ENCODE measurements around the gene EAF2.
A peak's percentile ranks its signal among the peaks of the same experiment; 100 is the strongest.
"Not testable (repeated sequence)": the region's sequence is repeated elsewhere in the genome, so short reads cannot be mapped to it uniquely, and the experiment has no call there.

The EAF2 gene

DNA sequence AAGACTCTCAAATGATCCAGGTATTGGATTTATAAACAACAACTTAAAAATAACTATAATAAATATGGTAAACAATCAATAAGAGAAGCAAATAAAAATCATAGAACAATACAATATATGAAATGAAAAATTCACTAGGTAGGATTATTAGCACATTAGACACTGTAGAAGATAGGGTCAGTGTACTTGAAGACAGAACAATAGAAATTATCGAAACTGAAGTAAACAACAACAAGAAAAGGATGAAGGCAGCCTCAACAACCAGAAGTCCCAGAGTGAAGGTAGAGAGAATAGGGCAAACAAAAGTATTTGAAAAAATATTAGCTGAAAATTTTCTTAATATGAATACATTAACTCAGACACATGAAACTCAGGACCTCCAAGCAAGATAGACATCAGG lies 12.0 kb upstream of the EAF2 start:
- H3K36me3 ChIP-seq (ENCODE audit: control insufficient read depth, insufficient read depth, low read length): peaks cover 6% of the 10 kb centered on the region
- no peak overlapping the region for H3K27ac ChIP-seq (ENCODE audit: low read depth, low read length)
- H3K4me1 ChIP-seq (ENCODE audit: control insufficient read depth, insufficient read depth, low read length): no peaks in the 10 kb centered on the region
- no peaks in the 10 kb centered on the region for H3K27me3 ChIP-seq (ENCODE audit: control insufficient read depth, insufficient read depth, low read length)
- H3K9ac ChIP-seq (ENCODE audit: low read length): no peak overlapping the region
- H3K4me3 ChIP-seq (ENCODE audit: low read length): no peak overlapping the region

DNA sequence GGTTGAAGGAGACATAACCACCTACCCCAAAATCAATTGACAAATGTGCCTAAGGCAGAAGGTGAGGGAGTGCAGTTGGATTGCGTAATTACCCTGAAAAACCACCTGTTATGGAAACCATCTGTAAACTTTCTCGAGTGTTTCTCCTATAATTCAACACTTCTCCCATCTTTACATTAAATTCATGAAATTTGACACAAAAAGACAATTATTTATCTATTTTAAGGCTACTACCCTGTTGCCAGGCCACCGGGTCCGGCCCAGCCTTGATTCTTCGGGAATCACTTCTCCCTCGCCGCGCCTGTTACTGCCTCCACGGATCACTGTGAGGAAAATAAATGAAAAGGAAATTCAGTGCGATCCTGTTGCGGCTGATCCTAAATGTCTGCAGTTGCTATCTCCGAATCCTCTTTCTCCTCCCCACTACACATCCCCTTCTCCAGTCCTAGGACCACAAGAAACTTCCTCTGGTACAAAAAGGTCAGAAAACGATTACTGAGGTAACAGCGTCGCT lies 795 bp upstream of the EAF2 start:
- Histone ChIP-seq H3K27ac (ENCODE audit: low read depth, low read length) (peak overlapping the region; percentile 65), H3K4me3 (ENCODE audit: low read length) (peak overlapping the region; percentile 82)

DNA sequence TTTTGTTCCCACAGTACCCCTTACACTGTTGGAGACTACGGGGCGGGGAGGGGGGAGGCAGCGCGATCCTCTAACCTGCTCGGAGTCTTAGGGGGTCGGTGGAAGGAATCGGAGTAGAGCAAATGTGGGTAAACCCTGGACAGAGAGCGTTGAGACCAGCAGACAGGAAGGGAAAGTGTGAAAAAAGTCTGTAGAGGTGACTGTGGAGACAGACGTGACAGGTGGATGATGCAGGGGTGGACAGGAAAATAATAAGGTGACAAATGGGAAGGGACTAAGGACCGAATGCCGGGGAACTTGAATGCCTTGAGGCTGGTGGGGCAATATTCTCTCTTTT lies 424 bp downstream of the EAF2 start:
- peaks cover 4% of the 10 kb centered on the region for H3K4me1 ChIP-seq (ENCODE audit: control insufficient read depth, insufficient read depth, low read length)
- no peak overlapping the region for H3K27ac ChIP-seq (ENCODE audit: low read depth, low read length)
- no peaks in the 10 kb centered on the region for H3K27me3 ChIP-seq (ENCODE audit: control insufficient read depth, insufficient read depth, low read length)
- peak overlapping the region; percentile 77 for H3K4me3 ChIP-seq (ENCODE audit: low read length)
- peaks cover 3% of the 10 kb centered on the region for H3K36me3 ChIP-seq (ENCODE audit: control insufficient read depth, insufficient read depth, low read length)
- H3K9ac ChIP-seq (ENCODE audit: low read length): peak overlapping the region; percentile 16

More for the DNA sequence above, 795 bp upstream of the EAF2 start:
- Histone ChIP-seq H3K4me1 (ENCODE audit: control insufficient read depth, insufficient read depth, low read length) (peaks cover 4% of the 10 kb centered on the region), H3K9ac (ENCODE audit: low read length) (peak overlapping the region; percentile 79), H3K27me3 (ENCODE audit: control insufficient read depth, insufficient read depth, low read length) (no peaks in the 10 kb centered on the region), H3K36me3 (ENCODE audit: control insufficient read depth, insufficient read depth, low read length) (peaks cover 3% of the 10 kb centered on the region)

DNA sequence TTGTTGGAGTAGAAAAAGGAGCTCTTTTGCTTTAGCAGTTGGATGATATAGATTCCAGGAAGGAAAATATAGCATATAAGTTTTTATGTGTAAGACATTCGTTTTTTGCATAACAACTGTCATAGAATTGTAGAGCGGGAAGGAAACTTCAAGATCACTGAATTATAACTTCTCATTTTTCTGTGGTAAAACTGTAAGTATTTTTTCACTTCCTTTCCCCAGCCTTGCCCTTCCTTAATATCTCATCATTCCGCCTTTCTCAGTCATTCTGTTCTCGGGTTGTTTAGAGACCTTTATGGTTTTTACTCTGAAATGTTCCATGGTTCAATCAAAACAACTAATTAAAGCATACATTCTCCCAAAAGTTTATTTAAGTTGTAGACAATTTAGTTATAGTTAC lies 1.1 kb downstream of the EAF2 start:
- Histone ChIP-seq H3K4me3 (ENCODE audit: low read length) (peak overlapping the region; percentile 77), H3K27ac (ENCODE audit: low read depth, low read length) (no peak overlapping the region)

DNA sequence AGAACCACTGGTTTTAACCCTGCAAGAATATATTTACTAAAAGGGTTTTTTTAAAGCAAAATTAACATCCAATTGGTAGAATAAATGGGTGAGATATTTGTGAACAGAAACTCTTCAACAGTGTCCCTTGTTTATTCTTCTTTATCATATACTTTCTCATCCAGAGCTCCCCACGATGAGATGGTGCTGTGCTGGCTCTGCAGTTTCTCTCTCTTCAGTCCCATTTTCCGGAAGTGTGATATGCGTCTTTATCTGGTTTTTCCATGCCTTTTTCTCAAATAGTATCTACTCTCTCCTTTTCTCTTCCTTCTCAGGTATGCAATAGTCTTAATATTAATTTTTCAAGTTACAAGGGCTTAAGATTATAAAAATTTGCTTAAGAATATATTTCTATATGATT lies 1.5 kb downstream of the EAF2 start:
- Histone ChIP-seq H3K27me3 (ENCODE audit: control insufficient read depth, insufficient read depth, low read length) (no peaks in the 10 kb centered on the region), H3K36me3 (ENCODE audit: control insufficient read depth, insufficient read depth, low read length) (peaks cover 3% of the 10 kb centered on the region), H3K9ac (ENCODE audit: low read length) (no peak overlapping the region), H3K27ac (ENCODE audit: low read depth, low read length) (no peak overlapping the region), H3K4me3 (ENCODE audit: low read length) (no peak overlapping the region), H3K4me1 (ENCODE audit: control insufficient read depth, insufficient read depth, low read length) (peaks cover 4% of the 10 kb centered on the region)

More for the DNA sequence above, 1.1 kb downstream of the EAF2 start:
- Histone ChIP-seq H3K4me1 (ENCODE audit: control insufficient read depth, insufficient read depth, low read length) (peaks cover 4% of the 10 kb centered on the region), H3K9ac (ENCODE audit: low read length) (no peak overlapping the region), H3K36me3 (ENCODE audit: control insufficient read depth, insufficient read depth, low read length) (peaks cover 3% of the 10 kb centered on the region), H3K27me3 (ENCODE audit: control insufficient read depth, insufficient read depth, low read length) (no peaks in the 10 kb centered on the region)

DNA sequence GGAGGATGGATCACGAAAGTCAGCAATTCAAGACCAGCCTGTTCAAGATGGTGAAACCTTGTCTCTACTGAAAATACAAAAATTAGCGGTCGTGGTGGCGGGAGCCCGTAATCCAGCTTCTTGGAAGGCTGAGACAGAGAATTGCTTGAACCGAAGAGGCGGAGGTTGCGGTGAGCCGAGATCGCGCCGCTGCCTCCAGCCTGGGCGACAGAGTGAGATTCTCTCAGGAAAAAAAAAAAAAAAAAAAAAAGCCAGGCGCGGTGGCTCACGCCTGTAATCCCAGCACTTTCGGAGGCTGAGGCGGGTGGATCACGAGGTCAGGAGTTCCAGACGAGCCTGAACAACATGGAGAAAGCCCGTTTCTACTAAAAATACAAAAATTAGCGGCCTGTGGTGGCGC lies 5.0 kb downstream of the EAF2 start:
- H3K27me3 ChIP-seq (ENCODE audit: control insufficient read depth, insufficient read depth, low read length): no peaks in the 10 kb centered on the region
- H3K27ac ChIP-seq (ENCODE audit: low read depth, low read length): no peak overlapping the region
- no peaks in the 10 kb centered on the region for H3K4me1 ChIP-seq (ENCODE audit: control insufficient read depth, insufficient read depth, low read length)
- no peak overlapping the region for H3K9ac ChIP-seq (ENCODE audit: low read length)
- no peak overlapping the region for H3K4me3 ChIP-seq (ENCODE audit: low read length)
- no peaks in the 10 kb centered on the region for H3K36me3 ChIP-seq (ENCODE audit: control insufficient read depth, insufficient read depth, low read length)

DNA sequence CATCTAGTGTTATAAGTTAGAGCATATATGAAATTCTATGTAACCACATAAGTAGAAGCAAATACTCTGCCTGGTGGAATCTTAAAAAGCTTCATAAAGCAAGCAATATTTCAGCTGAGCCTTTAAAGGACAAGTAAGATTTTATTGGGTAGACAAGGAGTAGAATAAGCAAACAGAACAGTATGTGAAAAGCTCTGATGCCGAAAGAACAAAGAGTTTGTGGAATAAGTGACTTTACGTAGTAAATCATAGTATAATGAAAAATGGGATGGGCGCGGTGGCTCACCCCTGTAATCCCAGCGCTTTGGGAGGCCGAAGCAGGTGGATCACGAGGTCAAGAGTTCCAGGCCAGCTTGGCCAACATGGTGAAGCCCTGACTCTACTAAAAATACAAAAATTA lies 9.9 kb downstream of the EAF2 start:
- H3K36me3 ChIP-seq (ENCODE audit: control insufficient read depth, insufficient read depth, low read length): no peaks in the 10 kb centered on the region
- no peak overlapping the region for H3K27ac ChIP-seq (ENCODE audit: low read depth, low read length)
- no peak overlapping the region for H3K4me3 ChIP-seq (ENCODE audit: low read length)
- H3K27me3 ChIP-seq (ENCODE audit: control insufficient read depth, insufficient read depth, low read length): no peaks in the 10 kb centered on the region
- no peak overlapping the region for H3K9ac ChIP-seq (ENCODE audit: low read length)
- H3K4me1 ChIP-seq (ENCODE audit: control insufficient read depth, insufficient read depth, low read length): no peaks in the 10 kb centered on the region

DNA sequence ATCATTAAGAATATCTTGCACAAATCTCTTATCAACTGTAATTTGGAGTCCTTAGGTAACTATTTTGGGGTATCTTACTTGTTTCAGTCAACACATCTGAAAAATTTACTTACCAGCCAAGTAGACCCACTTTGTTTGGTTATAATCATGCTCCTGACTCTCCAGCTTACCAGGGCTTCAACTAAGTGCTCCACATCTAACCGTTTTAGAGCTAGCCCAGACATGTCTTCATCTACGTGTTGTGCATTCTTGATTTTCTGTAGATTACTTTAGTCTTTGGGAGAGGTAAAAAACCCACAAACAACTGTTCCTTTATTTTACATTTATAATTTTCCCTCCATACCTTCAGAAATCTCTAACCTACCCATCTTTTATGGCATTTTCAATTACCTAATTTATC lies 17.2 kb downstream of the EAF2 start:
- no peaks in the 10 kb centered on the region for H3K27me3 ChIP-seq (ENCODE audit: control insufficient read depth, insufficient read depth, low read length)
- no peak overlapping the region for H3K4me3 ChIP-seq (ENCODE audit: low read length)
- H3K9ac ChIP-seq (ENCODE audit: low read length): no peak overlapping the region
- no peaks in the 10 kb centered on the region for H3K36me3 ChIP-seq (ENCODE audit: control insufficient read depth, insufficient read depth, low read length)
- no peaks in the 10 kb centered on the region for H3K4me1 ChIP-seq (ENCODE audit: control insufficient read depth, insufficient read depth, low read length)
- no peak overlapping the region for H3K27ac ChIP-seq (ENCODE audit: low read depth, low read length)

DNA sequence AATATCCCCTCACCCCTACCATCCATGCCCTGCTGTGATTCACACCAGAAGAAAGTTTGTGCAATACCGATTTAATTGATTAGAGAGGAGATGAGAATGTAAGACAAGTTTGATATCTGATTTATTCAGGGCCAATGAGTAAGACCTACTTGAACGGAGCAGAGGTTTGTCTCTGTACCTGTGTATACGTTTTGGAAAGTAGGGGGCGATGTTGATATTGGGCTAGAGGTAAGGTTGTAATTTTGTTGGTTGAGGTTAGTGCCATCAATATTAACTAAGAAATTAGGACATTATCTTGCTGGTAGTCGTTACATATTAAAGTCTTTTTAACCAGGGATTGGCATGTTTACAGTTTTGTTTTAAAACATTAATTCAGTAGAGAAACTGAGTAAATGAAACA lies 20.5 kb downstream of the EAF2 start:
- Histone ChIP-seq H3K4me1 (ENCODE audit: control insufficient read depth, insufficient read depth, low read length) (no peaks in the 10 kb centered on the region), H3K27me3 (ENCODE audit: control insufficient read depth, insufficient read depth, low read length) (no peaks in the 10 kb centered on the region), H3K27ac (ENCODE audit: low read depth, low read length) (no peak overlapping the region), H3K9ac (ENCODE audit: low read length) (no peak overlapping the region), H3K4me3 (ENCODE audit: low read length) (no peak overlapping the region), H3K36me3 (ENCODE audit: control insufficient read depth, insufficient read depth, low read length) (no peaks in the 10 kb centered on the region)

DNA sequence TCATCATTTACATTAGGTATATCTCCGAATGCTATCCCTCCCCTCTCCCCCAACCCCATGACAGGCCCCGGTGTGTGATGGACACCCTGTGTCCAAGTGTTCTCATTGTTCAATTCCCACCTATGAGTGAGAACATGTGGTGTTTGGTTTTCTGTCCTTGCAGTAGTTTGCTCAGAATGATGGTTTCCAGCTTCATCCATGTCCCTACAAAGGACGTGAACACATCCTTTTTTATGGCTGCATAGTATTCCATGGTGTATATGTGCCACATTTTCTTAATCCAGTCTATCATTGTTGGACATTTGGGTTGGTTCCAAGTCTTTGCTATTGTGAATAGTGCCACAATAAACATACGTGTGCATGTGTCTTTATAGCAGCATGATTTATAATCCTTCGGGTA lies 22.8 kb downstream of the EAF2 start:
- not testable (repeated sequence) for H3K27me3 ChIP-seq (ENCODE audit: control insufficient read depth, insufficient read depth, low read length); H3K36me3 ChIP-seq (ENCODE audit: control insufficient read depth, insufficient read depth, low read length); H3K9ac ChIP-seq (ENCODE audit: low read length); H3K27ac ChIP-seq (ENCODE audit: low read depth, low read length); H3K4me1 ChIP-seq (ENCODE audit: control insufficient read depth, insufficient read depth, low read length); H3K4me3 ChIP-seq (ENCODE audit: low read length)

DNA sequence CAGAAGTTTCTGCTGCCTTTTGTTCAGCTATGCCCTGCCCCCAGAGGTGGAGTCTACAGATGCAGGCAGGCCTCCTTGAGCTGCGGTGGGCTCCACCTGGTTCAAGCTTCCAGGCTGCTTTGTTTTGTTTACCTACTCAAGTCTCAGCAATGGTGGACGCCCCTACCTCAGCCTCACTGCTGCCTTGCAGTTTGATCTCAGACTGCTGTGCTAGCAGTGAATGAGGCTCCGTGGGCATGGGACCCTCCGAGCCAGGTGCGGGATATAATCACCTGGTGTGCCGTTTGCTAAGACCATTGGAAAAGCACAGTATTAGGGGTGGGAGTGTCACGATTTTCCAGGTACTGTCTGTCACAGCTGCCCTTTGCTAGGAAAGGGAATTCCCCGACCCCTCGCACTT lies 28.2 kb downstream of the EAF2 start:
- not testable (repeated sequence) for H3K27ac ChIP-seq (ENCODE audit: low read depth, low read length); H3K4me1 ChIP-seq (ENCODE audit: control insufficient read depth, insufficient read depth, low read length); H3K27me3 ChIP-seq (ENCODE audit: control insufficient read depth, insufficient read depth, low read length); H3K9ac ChIP-seq (ENCODE audit: low read length); H3K36me3 ChIP-seq (ENCODE audit: control insufficient read depth, insufficient read depth, low read length); H3K4me3 ChIP-seq (ENCODE audit: low read length)

DNA sequence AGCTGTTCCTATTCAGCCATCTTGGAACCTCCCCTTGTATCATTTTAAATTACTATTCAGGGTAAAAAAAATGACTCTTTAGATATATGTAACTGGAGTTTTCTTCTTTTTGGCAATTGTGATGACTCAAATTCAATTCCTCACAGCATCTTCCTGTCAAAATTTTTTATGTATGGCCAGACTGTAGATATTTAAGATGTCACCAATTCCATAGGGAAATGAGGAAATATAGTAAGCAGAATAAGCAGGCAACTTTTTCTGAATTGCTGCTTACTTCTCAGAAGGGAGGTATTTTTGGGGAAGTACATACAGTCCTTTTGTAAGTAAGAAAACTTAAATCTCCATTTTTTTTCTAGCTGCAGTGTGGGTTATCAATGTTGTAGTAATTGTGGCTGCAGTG lies 28.8 kb downstream of the EAF2 start:
- no peaks in the 10 kb centered on the region for H3K27me3 ChIP-seq (ENCODE audit: control insufficient read depth, insufficient read depth, low read length)
- H3K27ac ChIP-seq (ENCODE audit: low read depth, low read length): no peak overlapping the region
- H3K4me1 ChIP-seq (ENCODE audit: control insufficient read depth, insufficient read depth, low read length): no peaks in the 10 kb centered on the region
- H3K9ac ChIP-seq (ENCODE audit: low read length): no peak overlapping the region
- no peaks in the 10 kb centered on the region for H3K36me3 ChIP-seq (ENCODE audit: control insufficient read depth, insufficient read depth, low read length)
- no peak overlapping the region for H3K4me3 ChIP-seq (ENCODE audit: low read length)

DNA sequence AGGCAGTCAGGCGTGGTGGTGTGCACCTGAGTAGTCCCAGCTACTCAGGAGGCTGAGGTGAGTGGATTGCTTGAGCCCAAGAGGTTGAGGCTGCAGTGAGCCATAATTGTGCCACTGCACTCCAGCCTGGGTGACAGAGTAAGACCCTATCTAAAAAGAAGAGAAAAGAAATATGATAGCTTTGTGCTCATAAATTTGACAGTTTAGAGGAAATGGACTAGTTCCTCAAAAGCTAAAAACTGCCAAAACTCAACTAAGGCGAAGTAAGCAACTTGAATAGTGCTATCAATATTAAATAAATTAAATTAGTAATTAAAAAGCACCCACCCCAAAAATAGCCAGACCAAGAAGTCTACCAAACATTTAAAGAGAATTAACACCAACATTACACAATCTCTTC lies 34.7 kb downstream of the EAF2 start:
- no peak overlapping the region for H3K9ac ChIP-seq (ENCODE audit: low read length)
- H3K4me1 ChIP-seq (ENCODE audit: control insufficient read depth, insufficient read depth, low read length): no peaks in the 10 kb centered on the region
- no peak overlapping the region for H3K27ac ChIP-seq (ENCODE audit: low read depth, low read length)
- H3K4me3 ChIP-seq (ENCODE audit: low read length): no peak overlapping the region
- no peaks in the 10 kb centered on the region for H3K36me3 ChIP-seq (ENCODE audit: control insufficient read depth, insufficient read depth, low read length)
- H3K27me3 ChIP-seq (ENCODE audit: control insufficient read depth, insufficient read depth, low read length): no peaks in the 10 kb centered on the region

All from rectal smooth muscle tissue (tissue), 1 donor.